Measurements from ENCODE around the gene RABGEF1.
"Not testable (repeated sequence)": the region's sequence is repeated elsewhere in the genome, so short reads cannot be mapped to it uniquely, and the experiment has no call there.

- TF ChIP-seq, protein P1, sequence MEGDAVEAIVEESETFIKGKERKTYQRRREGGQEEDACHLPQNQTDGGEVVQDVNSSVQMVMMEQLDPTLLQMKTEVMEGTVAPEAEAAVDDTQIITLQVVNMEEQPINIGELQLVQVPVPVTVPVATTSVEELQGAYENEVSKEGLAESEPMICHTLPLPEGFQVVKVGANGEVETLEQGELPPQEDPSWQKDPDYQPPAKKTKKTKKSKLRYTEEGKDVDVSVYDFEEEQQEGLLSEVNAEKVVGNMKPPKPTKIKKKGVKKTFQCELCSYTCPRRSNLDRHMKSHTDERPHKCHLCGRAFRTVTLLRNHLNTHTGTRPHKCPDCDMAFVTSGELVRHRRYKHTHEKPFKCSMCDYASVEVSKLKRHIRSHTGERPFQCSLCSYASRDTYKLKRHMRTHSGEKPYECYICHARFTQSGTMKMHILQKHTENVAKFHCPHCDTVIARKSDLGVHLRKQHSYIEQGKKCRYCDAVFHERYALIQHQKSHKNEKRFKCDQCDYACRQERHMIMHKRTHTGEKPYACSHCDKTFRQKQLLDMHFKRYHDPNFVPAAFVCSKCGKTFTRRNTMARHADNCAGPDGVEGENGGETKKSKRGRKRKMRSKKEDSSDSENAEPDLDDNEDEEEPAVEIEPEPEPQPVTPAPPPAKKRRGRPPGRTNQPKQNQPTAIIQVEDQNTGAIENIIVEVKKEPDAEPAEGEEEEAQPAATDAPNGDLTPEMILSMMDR (conservative IDR thresholded peaks at IDR 0.05; ENCODE audit: low read length), result not testable (repeated sequence)
- TF ChIP-seq EZH2phosphoT487 (IDR thresholded peaks at IDR 0.05; ENCODE audit: borderline replicate concordance), result not testable (repeated sequence)
Observed at GRCh38 chr7:66710752-66711151, 29.8 kb upstream of the RABGEF1 start.

Data from Loucy (cell line).